ENCODE data around the gene SLC6A9. TPM values are rescaled to one million over a fixed set of nuclear protein-coding genes. Genes with fewer than 3 reads are reported as not detected.

The SLC6A9 gene
- total RNA-seq, 1 donor from 2014 or later, result 19.2 TPM

DNA sequence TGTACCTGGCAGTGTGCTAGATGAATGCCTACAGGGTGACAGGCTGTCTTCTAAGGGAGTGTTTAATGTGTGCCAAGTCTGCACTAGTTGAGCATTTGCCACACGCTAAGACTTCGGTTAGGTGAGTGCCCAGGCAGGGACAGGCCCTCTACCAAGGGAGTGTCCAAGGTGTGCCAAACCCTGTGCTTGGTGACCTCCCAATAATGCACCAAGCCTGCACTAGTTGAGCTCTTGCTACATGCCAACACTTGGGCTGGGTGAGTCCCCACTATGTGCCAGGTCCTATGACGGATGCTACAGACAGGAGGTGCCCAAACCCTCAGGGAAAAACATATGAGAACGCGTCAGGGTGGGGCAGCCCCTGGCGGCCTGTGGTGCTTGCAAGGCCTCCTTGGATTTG is 10.8 kb downstream of the SLC6A9 start:
- TF ChIP-seq CTCF (IDR thresholded peaks at IDR 0.05), result no peak
- intact Hi-C loops (cut with DNase I), result no loop called here
- no peak for DNase-seq
- Histone ChIP-seq H3K27me3 (no peaks in the 10 kb centered on the region), H3K27ac (no peak overlapping the region), H3K36me3 (no peaks in the 10 kb centered on the region), H3K9me3 (no peaks in the 10 kb centered on the region), H3K4me1 (no peaks in the 10 kb centered on the region), H3K4me3 (no peak overlapping the region)
- ATAC-seq, result no peak

DNA sequence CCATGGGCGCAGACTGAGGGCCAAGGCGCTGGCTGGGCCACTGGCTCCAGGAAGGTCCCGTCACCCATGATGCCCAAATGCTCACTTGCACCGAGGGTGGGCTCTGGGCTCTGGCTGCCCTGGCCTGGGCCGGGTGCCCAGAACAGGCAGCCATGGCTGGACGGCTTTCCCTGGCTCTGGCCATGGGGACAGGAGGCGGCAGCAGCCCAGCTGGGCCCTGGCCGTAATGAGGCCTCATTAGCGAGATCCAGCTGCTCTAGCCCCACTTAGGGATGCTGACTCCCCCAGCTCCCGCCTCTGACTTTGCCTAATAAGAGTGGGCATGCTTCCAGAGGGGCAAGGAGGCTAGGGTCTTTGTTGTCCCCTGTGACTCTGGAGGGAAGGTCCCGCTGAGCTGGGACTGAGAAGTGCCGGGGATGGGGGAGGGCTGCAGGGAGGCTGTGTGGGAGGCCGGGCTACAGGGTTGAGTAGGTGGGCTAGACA is 11.8 kb downstream of the SLC6A9 start:
- H3K27me3 ChIP-seq, result no peaks in the 10 kb centered on the region
- intact Hi-C loops (cut with DNase I), result no loop called here
- DNase-seq, result no peak
- no peaks in the 10 kb centered on the region for H3K9me3 ChIP-seq
- no peak overlapping the region for H3K4me3 ChIP-seq
- H3K27ac ChIP-seq, result no peak overlapping the region
- no peaks in the 10 kb centered on the region for H3K4me1 ChIP-seq
- TF ChIP-seq CTCF (IDR thresholded peaks at IDR 0.05), result no peak
- ATAC-seq, result no peak
- no peaks in the 10 kb centered on the region for H3K36me3 ChIP-seq

- ATAC-seq, result no peak
- intact Hi-C loops (cut with DNase I), result no loop called here
- no peaks in the 10 kb centered on the region for H3K4me1 ChIP-seq
These were observed 14.3 kb downstream of the SLC6A9 start for GRCh38 chr1:44016890-44017400.

GRCh38 chr1:44016041-44016889 is 15.0 kb downstream of the SLC6A9 start:
- DNase-seq, result no peak
- no peaks in the 10 kb centered on the region for H3K36me3 ChIP-seq
- H3K27ac ChIP-seq, result no peak overlapping the region
- no peaks in the 10 kb centered on the region for H3K27me3 ChIP-seq
- H3K9me3 ChIP-seq, result no peaks in the 10 kb centered on the region
- no peak overlapping the region for H3K4me3 ChIP-seq
- intact Hi-C loops (cut with DNase I), result no loop called here
- H3K4me1 ChIP-seq, result no peaks in the 10 kb centered on the region
- no peak for ATAC-seq
- no peak for TF ChIP-seq CTCF (IDR thresholded peaks at IDR 0.05)

More at GRCh38 chr1:44016890-44017400, 14.3 kb downstream of the SLC6A9 start:
- Histone ChIP-seq H3K9me3 (no peaks in the 10 kb centered on the region), H3K36me3 (no peaks in the 10 kb centered on the region), H3K4me3 (no peak overlapping the region), H3K27me3 (no peaks in the 10 kb centered on the region), H3K27ac (no peak overlapping the region)
- TF ChIP-seq CTCF (IDR thresholded peaks at IDR 0.05), result no peak
- no peak for DNase-seq

DNA sequence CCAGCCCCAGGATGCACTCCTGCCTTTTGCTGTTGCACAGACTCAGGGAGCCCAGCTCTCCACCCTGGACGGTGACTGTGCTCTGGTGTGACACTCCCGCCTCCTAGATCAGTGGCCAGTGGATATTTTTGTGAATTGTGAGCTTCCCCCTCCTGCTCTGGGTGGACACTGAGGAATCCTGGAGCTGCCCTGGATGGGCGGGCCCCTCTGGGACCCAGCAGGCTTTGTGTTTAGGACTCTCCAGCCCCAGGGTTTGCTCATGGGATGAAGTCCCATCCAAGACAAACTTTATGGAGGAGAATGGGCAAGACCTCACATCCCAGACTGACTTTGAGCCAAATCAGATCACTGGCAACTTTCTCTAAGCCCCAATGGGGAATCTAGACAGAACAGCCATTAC is 16.1 kb downstream of the SLC6A9 start:
- H3K4me1 ChIP-seq, result no peaks in the 10 kb centered on the region
- intact Hi-C loops (cut with DNase I), result no loop called here
- no peak overlapping the region for H3K27ac ChIP-seq
- H3K36me3 ChIP-seq, result no peaks in the 10 kb centered on the region
- ATAC-seq (no peak), DNase-seq (no peak)
- no peaks in the 10 kb centered on the region for H3K9me3 ChIP-seq
- H3K27me3 ChIP-seq, result no peaks in the 10 kb centered on the region
- no peak for TF ChIP-seq CTCF (IDR thresholded peaks at IDR 0.05)
- H3K4me3 ChIP-seq, result no peak overlapping the region

Measured in upper lobe of right lung (tissue), 1 donor.